Measurements from ENCODE around the gene ASXL3.

The ASXL3 gene

GRCh38 chr18:33716061-33716683 is 138.2 kb downstream of the ASXL3 start:
- no peak for DNase-seq (ENCODE audit: low read depth, low spot score)

GRCh38 chr18:33717339-33717738 is 139.3 kb downstream of the ASXL3 start:
- no peak for DNase-seq (ENCODE audit: low read depth, low spot score)

- DNase-seq (ENCODE audit: low read depth, low spot score): no peak
These were observed 142.1 kb downstream of the ASXL3 start for GRCh38 chr18:33720133-33720532.

GRCh38 chr18:33729556-33729955 is 151.5 kb downstream of the ASXL3 start:
- DNase-seq (ENCODE audit: low read depth, low spot score): no peak

GRCh38 chr18:33733376-33733775 is 155.4 kb downstream of the ASXL3 start:
- DNase-seq (ENCODE audit: low read depth, low spot score): no peak

- no peak for DNase-seq (ENCODE audit: low read depth, low spot score)
These were observed 157.4 kb downstream of the ASXL3 start for GRCh38 chr18:33735428-33735827.

- DNase-seq (ENCODE audit: low read depth, low spot score): no peak
These were observed 163.7 kb downstream of the ASXL3 start for GRCh38 chr18:33741760-33742159.

- no peak for DNase-seq (ENCODE audit: low read depth, low spot score)
These were observed 166.1 kb downstream of the ASXL3 start for GRCh38 chr18:33744032-33744697.

- DNase-seq (ENCODE audit: low read depth, low spot score): no peak
These were observed 167.3 kb downstream of the ASXL3 start for GRCh38 chr18:33745151-33745795.

GRCh38 chr18:33745871-33746545 is 168.0 kb downstream of the ASXL3 start:
- DNase-seq (ENCODE audit: low read depth, low spot score): no peak

- DNase-seq (ENCODE audit: low read depth, low spot score): no peak
These were observed 171.8 kb downstream of the ASXL3 start for GRCh38 chr18:33749834-33750233.

GRCh38 chr18:33750366-33750765 is 172.3 kb downstream of the ASXL3 start:
- no peak for DNase-seq (ENCODE audit: low read depth, low spot score)

- DNase-seq (ENCODE audit: low read depth, low spot score): no peak
These were observed 173.7 kb downstream of the ASXL3 start for GRCh38 chr18:33751613-33752221.

- no peak for DNase-seq (ENCODE audit: low read depth, low spot score)
These were observed 177.4 kb downstream of the ASXL3 start for GRCh38 chr18:33755391-33755790.

- DNase-seq (ENCODE audit: low read depth, low spot score): no peak
These were observed 178.0 kb downstream of the ASXL3 start for GRCh38 chr18:33755931-33756560.

GRCh38 chr18:33757037-33757436 is 179.0 kb downstream of the ASXL3 start:
- no peak for DNase-seq (ENCODE audit: low read depth, low spot score)

- DNase-seq (ENCODE audit: low read depth, low spot score): no peak
These were observed 183.3 kb downstream of the ASXL3 start for GRCh38 chr18:33761363-33761762.

GRCh38 chr18:33781429-33781828 is 203.4 kb downstream of the ASXL3 start:
- DNase-seq (ENCODE audit: low read depth, low spot score): no peak
